Fibroblast of lung (primary cell): ENCODE data around the gene PRICKLE4. TPM values are rescaled to one million over a fixed set of nuclear protein-coding genes. Genes with fewer than 3 reads are reported as not detected.

ENCODE experiments used
- DNase-seq, 2 donors: peaks; one replicate each; pipeline versions ENCODE4 v3.0.0 to v3.0.0-alpha.2; 2010; ENCODE audit warnings: low read depth in 2 of 2
- H2AFZ ChIP-seq: 2 replicates; pipeline ENCODE4 v1.5.1; 2012; ENCODE audit warnings: low read length, control low read depth, inconsistent platforms
- H3K27ac ChIP-seq: 2 replicates; pipeline ENCODE4 v1.5.1; 2011; ENCODE audit warnings: low read length, control low read depth; ENCODE audit not compliant: insufficient read depth
- H3K27me3 ChIP-seq: 2 replicates; pipeline ENCODE4 v1.5.1; 2011; ENCODE audit warnings: mild to moderate bottlenecking, low read length; ENCODE audit not compliant: control insufficient read depth, insufficient read depth
- H3K36me3 ChIP-seq: 2 replicates; pipeline ENCODE4 v1.5.1; 2011; ENCODE audit warnings: low read length; ENCODE audit not compliant: control insufficient read depth, insufficient read depth
- H3K4me1 ChIP-seq: 2 replicates; pipeline ENCODE4 v1.5.1; 2011; ENCODE audit warnings: low read length; ENCODE audit not compliant: control insufficient read depth, insufficient read depth; ENCODE audit errors: extremely low read depth
- H3K4me2 ChIP-seq: 2 replicates; pipeline ENCODE4 v1.5.1; 2011; ENCODE audit warnings: low read length, control low read depth; ENCODE audit not compliant: insufficient read depth; ENCODE audit errors: extremely low read depth
- H3K4me3 ChIP-seq, 4 experiments: fragments of 200-600 bp in 1 of 4; sonication (generic) in 1 of 4; replicated peaks in 1 of 4; 2 replicates each; pipeline ENCODE4 v1.5.1; 2011 to 2016; ENCODE audit warnings: low read length in 4 of 4, low read depth in 3 of 4, mild to moderate bottlenecking in 3 of 4, control low read depth in 2 of 4, inconsistent platforms in 1 of 4, mixed read lengths in 1 of 4; ENCODE audit not compliant: insufficient read depth in 1 of 4; ENCODE audit errors: control extremely low read depth in 1 of 4
- H3K79me2 ChIP-seq: 2 replicates; pipeline ENCODE4 v1.5.1; 2012; ENCODE audit warnings: mild to moderate bottlenecking, low read length, inconsistent platforms; ENCODE audit not compliant: control insufficient read depth, insufficient read depth
- H3K9ac ChIP-seq: 2 replicates; pipeline ENCODE4 v1.5.1; 2011; ENCODE audit warnings: mild to moderate bottlenecking, low read length, control low read depth; ENCODE audit not compliant: insufficient read depth
- H3K9me3 ChIP-seq: 2 replicates; pipeline ENCODE4 v1.5.1; 2012; ENCODE audit warnings: low read depth, low read length; ENCODE audit not compliant: control insufficient read depth, insufficient read depth
- H4K20me1 ChIP-seq: 2 replicates; pipeline ENCODE4 v1.5.1; 2011; ENCODE audit warnings: low read length; ENCODE audit not compliant: control insufficient read depth, insufficient read depth; ENCODE audit errors: extremely low read depth
- EZH2 ChIP-seq: IDR thresholded peaks from 2 replicates; pipeline ENCODE4 v1.5.1; 2012; ENCODE audit warnings: low read length, control low read depth, mild to moderate bottlenecking; ENCODE audit errors: missing control alignments
- polyA plus RNA-seq, 2 donors: library from polyadenylated mRNA; depleted of rRNA in 1 of 2; stranded (reverse) in 1 of 2; unstranded in 1 of 2; fragments of >200 nt; gene quantifications; 2 replicates each; pipeline ENCODE4 v1.2.1, GENCODE V29; 2011 to 2012; ENCODE audit warnings: missing spikeins in 1 of 2
- total RNA-seq: library from RNA; depleted of rRNA; stranded (reverse); fragments of >200 nt; gene quantifications from 2 replicates; pipeline ENCODE4 v1.2.1, GENCODE V29; 2014
- TF ChIP-seq, protein P1 (sequence below), 2 donors: IDR thresholded peaks in 1 of 2; conservative IDR thresholded peaks in 1 of 2; 1 replicate in 1 of 2; 2 replicates in 1 of 2; pipeline ENCODE4 v1.5.1; 2011 to 2012; ENCODE audit warnings: low read length in 2 of 2, control low read depth in 1 of 2, inconsistent platforms in 1 of 2, low read depth in 1 of 2, mild to moderate bottlenecking in 1 of 2

PRICKLE4 gene
- total and polyA plus RNA-seq, 2 donors (not counting 1 experiment from before 2014, with no cell fraction given) = 0.08 TPM; not detected in 1

DNA sequence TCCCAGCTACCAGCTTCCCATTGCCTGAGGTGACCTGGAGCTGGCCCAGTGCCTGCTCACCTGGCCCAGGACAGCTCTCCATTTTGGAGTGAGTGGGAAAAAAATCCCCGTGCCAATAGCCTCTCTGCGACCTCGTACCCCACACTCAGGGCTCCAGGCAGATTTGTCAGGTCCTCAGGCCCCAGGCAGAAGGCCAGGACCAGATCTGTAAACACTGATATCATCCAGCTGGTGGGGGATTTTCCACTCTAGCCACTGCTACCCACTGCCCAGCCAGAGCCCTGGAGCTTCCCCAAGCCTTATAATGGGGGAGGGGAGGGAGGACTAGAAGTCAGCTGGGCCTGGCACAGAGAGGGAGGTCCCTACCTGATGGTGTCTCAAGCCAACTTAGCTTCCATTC is 32.0 kb upstream of the PRICKLE4 start:
- Histone ChIP-seq H3K36me3 (no peaks in the 10 kb centered on the region), H3K9me3 (no peaks in the 10 kb centered on the region), H3K79me2 (no peaks in the 10 kb centered on the region), H3K9ac (no peak overlapping the region), H3K4me1 (no peaks in the 10 kb centered on the region), H2AFZ (no peak overlapping the region), H3K4me2 (no peak overlapping the region), H3K27ac (no peak overlapping the region), H4K20me1 (no peaks in the 10 kb centered on the region), H3K27me3 (no peaks in the 10 kb centered on the region), H3K4me3 (no peak overlapping the region)
- DNase-seq = no peak
- no peak for TF ChIP-seq EZH2
- TF ChIP-seq, protein P1, sequence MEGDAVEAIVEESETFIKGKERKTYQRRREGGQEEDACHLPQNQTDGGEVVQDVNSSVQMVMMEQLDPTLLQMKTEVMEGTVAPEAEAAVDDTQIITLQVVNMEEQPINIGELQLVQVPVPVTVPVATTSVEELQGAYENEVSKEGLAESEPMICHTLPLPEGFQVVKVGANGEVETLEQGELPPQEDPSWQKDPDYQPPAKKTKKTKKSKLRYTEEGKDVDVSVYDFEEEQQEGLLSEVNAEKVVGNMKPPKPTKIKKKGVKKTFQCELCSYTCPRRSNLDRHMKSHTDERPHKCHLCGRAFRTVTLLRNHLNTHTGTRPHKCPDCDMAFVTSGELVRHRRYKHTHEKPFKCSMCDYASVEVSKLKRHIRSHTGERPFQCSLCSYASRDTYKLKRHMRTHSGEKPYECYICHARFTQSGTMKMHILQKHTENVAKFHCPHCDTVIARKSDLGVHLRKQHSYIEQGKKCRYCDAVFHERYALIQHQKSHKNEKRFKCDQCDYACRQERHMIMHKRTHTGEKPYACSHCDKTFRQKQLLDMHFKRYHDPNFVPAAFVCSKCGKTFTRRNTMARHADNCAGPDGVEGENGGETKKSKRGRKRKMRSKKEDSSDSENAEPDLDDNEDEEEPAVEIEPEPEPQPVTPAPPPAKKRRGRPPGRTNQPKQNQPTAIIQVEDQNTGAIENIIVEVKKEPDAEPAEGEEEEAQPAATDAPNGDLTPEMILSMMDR (conservative IDR thresholded peaks at IDR 0.05 in 1 of 2, IDR thresholded peaks at IDR 0.05 in 1 of 2; ENCODE audit: low read depth in 1 of 2, low read length in 2 of 2) = no peak

DNA sequence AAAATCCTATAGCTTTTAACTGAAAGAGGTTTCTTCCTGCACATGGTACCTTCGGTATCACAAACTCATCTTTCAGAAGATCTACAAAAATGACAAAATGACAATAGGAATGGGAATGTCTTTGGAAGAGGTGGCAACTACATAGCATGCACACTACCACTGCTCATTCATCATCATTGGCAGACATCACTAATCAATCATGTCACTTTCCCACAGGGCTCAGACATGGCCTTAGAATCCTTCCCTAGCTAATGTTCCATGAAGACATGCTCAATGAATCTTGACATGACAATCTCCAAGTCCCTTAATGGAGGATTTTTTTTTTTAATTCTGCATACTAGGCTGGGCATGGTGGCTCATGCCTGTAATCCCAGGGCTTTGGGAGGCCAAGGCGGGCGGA is 30.2 kb upstream of the PRICKLE4 start:
- no peak for DNase-seq
- no peaks in the 10 kb centered on the region for H3K9me3 ChIP-seq
- H3K4me2 ChIP-seq = no peak overlapping the region
- no peaks in the 10 kb centered on the region for H3K79me2 ChIP-seq
- H2AFZ ChIP-seq = no peak overlapping the region
- no peak overlapping the region for H3K27ac ChIP-seq
- H3K27me3 ChIP-seq = peaks cover 5% of the 10 kb centered on the region
- H3K9ac ChIP-seq = no peak overlapping the region
- no peak overlapping the region for H3K4me3 ChIP-seq
- no peaks in the 10 kb centered on the region for H3K4me1 ChIP-seq
- H3K36me3 ChIP-seq = no peaks in the 10 kb centered on the region
- no peaks in the 10 kb centered on the region for H4K20me1 ChIP-seq
- TF ChIP-seq EZH2 = no peak
- TF ChIP-seq, protein P1 (conservative IDR thresholded peaks at IDR 0.05 in 1 of 2, IDR thresholded peaks at IDR 0.05 in 1 of 2; ENCODE audit: low read depth in 1 of 2, low read length in 2 of 2) = no peak

DNA sequence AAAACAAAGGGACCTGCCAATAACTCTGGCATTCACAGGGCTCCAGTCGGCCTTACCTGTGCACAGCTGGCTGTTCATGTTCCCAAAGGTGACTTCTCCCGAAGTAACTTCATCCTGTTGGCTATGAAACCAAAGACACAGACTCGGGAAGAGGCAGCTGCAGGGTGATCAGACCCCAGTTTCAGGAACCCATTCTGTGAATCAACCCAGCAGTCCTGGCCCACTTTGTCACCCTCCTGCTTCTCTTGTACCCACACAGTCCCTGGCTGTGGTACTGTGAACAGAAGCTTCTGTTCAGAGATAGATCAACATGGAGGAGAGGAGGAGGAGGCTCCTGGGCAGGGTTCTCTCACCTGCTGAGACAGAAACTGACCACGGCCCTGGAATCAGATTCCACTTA is 24.7 kb upstream of the PRICKLE4 start:
- DNase-seq = no peak
- Histone ChIP-seq H4K20me1 (no peaks in the 10 kb centered on the region), H3K4me3 (no peak overlapping the region), H3K4me1 (no peaks in the 10 kb centered on the region), H3K27ac (no peak overlapping the region), H3K27me3 (peaks cover 12% of the 10 kb centered on the region), H3K36me3 (no peaks in the 10 kb centered on the region), H3K9me3 (no peaks in the 10 kb centered on the region), H2AFZ (no peak overlapping the region), H3K9ac (no peak overlapping the region), H3K4me2 (no peak overlapping the region), H3K79me2 (no peaks in the 10 kb centered on the region)
- TF ChIP-seq, protein P1 (conservative IDR thresholded peaks at IDR 0.05 in 1 of 2, IDR thresholded peaks at IDR 0.05 in 1 of 2; ENCODE audit: low read depth in 1 of 2, low read length in 2 of 2) = no peak
- no peak for TF ChIP-seq EZH2
